Lung microvascular endothelial cell (primary cell): ENCODE measurements around the gene MUL1. TPM values are rescaled to one million over a fixed set of nuclear protein-coding genes. Genes with fewer than 3 reads are reported as not detected.
A peak's percentile ranks its signal among the peaks of the same experiment; 100 is the strongest.

Experiments
- DNase-seq, 2 donors: peaks; one replicate each; pipeline versions ENCODE4 v3.0.0 to v3.0.0-alpha.2; 2010; ENCODE audit warnings: low read depth in 2 of 2
- total RNA-seq: library from RNA; depleted of rRNA; stranded (reverse); fragments of >200 nt; gene quantifications from 2 replicates; pipeline ENCODE4 v1.2.1, GENCODE V29; 2014

The MUL1 gene
- total RNA-seq, 1 donor from 2014 or later, result 30.2 TPM

DNA sequence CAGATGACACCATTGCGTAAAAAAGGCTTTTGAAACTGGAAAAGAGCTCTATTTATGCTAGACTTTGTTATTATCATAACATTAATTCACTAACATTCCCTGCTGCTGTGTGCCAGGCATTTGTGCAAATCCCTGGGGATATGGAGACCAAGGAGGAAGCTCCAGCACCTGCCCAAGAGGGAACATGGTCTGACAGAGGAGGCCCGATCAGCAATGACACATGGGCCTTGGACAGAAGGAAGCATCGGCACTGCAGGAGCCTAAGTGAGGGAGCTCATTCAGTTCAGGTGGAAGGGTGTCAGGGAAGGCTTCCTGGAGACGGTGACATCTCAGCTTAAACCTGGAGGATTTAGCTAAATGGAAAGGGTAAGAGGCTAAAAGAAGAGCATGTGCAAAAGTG, 35.8 kb downstream of the MUL1 start:
- DNase-seq, result no peak

DNA sequence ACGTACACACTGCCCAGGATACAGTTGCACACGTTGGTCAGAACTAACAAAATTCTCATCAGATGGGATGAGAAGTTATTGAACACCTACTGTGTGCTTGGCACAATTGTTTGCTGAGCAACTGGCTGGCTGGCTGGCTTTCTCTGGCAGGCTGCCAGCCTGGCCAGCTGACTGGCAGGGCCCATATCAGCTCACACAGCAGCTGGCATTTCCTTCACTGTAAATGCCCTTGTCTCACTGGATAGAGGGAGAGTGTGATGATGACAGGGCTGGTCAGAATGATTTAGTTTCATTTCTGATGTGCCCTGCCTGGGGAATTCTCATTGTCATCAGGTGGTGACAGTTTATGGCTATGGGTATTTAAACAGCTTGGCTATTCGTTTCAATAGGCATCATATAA, 37.8 kb downstream of the MUL1 start:
- DNase-seq, result peak in 1 of 2 donors; percentile 24

DNA sequence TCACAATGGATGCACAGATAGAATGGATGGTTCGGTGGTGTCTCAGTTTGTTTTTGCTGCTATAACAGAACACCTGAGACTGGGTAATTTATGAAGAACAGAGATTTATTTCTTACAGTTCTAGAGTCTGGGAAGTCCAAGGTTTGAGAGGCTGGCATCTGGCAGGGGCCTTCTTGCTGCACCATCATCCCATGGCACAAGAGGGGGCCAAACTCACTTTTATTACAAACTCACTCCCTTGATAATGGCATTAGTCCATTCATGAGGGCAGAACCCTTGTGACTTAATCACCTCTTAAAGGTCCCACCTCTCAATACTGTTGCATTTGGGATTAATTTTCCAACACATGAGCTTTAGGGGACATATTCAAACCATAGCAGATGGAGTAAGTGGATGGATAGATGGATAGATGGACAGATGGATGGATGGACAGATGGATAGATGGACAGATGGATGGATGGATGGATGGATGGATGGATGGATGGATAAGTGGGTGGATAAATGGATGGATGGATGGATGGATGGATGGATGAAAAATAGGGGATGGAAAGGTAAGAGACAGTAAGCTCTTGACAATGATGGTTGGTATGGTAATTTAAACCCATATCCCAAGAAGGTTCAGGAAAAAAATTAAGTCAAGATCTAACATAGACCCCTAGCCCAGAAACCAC, 38.4 kb downstream of the MUL1 start:
- no peak for DNase-seq

DNA sequence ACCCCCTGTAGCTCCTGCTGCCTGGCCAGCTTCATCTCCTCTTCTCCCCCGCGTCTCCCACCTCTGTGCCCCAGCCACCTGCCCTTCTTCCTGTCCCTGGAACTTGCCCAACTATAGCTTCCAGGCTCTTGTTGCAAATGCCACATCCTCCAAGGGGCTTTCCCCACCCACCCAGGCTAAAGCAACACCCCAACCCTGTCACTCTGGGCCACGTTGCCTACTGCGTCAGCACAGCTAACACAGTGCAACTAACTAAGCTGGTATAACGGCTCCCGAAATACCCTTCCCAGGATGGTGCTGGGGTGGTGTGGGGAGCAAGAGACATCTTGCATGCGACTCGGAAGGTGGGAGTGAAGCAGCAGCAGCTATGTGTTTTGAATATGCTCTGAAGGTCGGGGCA, 41.7 kb downstream of the MUL1 start:
- DNase-seq, result no peak

DNA sequence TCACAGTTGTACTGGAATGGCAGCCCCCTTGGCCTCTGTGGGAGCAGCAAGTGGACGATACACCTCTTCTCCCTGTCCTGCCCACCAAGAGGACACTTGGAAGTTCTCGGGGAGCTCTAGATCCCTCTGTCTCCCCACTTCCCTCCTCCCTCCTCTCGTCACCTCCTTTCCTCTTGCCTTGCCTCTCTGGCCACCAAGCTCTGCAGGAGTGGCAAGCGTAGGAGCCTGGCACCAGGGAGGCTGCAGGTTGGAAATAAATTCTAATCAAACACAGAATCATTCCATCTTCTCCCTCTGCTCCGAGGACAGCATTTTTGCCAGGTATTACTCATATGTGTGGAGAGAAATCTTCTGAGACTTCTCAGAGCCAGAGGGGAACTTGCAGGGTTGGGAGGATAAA, 42.8 kb downstream of the MUL1 start:
- no peak for DNase-seq

DNA sequence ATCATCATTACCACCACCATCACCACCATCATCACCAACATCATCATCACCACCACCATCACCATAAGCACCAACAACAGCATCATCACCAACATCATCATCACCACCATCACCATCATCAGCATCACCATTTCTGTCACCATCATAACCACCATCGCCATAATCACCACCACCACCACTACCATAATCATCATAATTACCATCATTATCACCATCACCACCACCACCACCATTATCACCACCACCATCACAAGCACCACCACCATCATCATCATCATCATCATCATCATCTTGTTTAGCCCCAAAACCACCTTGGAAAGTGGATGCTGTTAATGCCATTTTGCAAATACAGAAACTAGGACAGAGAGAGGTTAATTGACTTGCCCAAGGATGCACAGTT, 44.4 kb downstream of the MUL1 start:
- DNase-seq, result no peak

DNA sequence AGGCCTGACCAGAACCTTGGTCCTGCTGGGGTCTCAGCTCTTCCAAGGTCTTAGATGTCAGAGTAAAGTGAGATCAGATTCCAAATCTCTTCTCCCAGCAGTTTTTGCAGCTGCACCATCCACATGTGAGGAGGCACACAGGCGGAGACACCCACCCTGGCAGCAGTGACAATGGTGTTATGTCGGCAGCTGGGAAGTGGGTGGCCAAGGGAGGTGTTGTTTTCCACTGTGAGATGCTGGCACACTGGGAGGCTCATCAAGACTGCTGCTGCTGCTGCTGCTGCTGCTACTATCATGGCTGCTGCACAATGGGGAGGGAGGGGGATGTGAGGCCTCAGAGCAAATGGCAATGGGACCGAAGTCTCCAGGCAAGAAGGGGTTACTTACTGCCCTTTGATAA, 45.6 kb downstream of the MUL1 start:
- no peak for DNase-seq

DNA sequence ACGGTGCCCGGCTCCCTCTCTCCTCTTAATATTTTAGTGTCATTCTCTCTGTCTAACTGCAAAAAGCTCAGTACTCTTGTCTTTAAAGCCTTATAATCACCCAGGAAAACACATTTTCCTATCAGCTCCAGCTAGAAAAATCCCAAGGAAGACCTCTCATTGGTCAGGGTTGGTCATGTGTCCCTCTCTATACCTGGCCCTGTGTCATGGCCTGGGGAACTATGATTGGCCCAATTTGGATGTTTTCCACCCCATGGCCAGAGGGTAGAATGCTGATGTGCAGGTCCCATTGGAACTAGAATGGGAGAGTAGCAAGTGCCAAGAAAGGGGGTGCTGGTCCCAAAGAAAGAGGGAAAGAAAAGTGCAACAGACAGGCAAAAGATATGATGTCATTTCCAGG, 49.2 kb downstream of the MUL1 start:
- DNase-seq, result no peak

DNA sequence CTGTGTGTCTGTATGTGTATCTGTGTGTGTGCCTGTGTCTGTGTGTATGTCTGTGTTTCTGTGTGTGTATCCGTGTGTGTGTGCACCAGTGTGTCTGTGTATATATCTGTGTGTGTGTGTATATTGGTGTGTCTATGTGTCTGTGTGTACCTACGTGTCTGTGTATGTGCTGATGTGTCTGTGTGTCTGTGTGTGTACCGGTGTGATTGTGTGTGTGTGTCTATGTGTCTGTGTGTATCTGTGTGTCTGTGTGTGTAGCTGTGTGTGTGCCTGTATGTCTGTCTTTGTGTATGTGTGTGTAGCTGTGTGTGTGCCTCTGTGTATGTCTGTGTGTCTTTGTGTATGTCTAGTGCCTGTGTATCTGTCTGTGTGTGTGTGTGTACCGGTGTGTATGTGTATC, 53.9 kb downstream of the MUL1 start:
- no peak for DNase-seq

DNA sequence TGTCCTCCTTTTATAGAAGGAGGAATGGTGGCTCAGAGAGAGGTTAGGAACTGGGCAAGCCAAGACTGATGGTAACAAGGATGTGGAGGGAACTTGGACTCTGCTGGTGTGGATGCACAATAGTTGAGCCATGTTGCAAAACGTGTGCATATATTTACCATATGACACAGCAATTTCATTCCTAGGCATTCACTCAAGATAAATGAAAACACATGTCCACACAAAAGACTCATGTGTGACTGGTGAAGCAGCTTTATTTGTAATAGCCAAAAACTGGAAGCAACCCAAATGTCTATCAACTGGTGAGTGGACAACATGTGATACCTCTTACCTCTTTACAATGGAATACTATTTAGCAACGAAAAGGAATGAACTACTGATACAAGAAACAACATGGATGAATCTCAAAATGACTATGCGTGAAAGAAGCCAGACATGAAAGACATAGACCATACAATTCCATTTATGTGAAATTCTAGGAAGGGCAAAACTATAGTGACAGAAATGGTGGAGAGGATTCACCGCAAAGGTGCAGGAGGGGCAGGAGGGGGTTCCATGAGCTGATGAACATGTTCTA, 58.1 kb downstream of the MUL1 start:
- no peak for DNase-seq

Other genes starting within 250 kb of the MUL1 start
- gene VWA5B1, start 217.3 kb downstream of the MUL1 start, total RNA-seq, result not detected in 2 replicates
- gene CAMK2N1, start 21.9 kb downstream of the MUL1 start, total RNA-seq, result 0.40 and 0.87 TPM in 2 replicates
- not detected in 2 replicates for gene FAM43B, start 44.4 kb upstream of the MUL1 start, total RNA-seq
- gene CDA, start 80.9 kb upstream of the MUL1 start, total RNA-seq, result 0.65 and 1.6 TPM in 2 replicates
- 50.8 and 93.7 TPM in 2 replicates for gene PINK1, start 125.3 kb upstream of the MUL1 start, total RNA-seq
- 228 and 257 TPM in 2 replicates for gene DDOST, start 153.2 kb upstream of the MUL1 start, total RNA-seq
- 17.3 and 19.6 TPM in 2 replicates for gene KIF17, start 209.9 kb upstream of the MUL1 start, total RNA-seq
- gene SH2D5, start 224.6 kb upstream of the MUL1 start, total RNA-seq, result 0.20 and 0.44 TPM in 2 replicates